ENCODE data around the gene ZNF236. TPM values are rescaled to one million over a fixed set of nuclear protein-coding genes. Genes with fewer than 3 reads are reported as not detected.

Gene ZNF236
- total RNA-seq, 1 donor from 2014 or later: 13.3 TPM

- DNase-seq (ENCODE audit: low read depth) (no peak), FAIRE-seq (no peak)
- H3K9me3 ChIP-seq (ENCODE audit: insufficient read depth, low read depth, low read length): no peaks in the 10 kb centered on the region
- Mint-ChIP-seq H3K4me1 (ENCODE audit: low read depth, unreplicated experiment) (no peaks in the 10 kb centered on the region), H3K36me3 (ENCODE audit: low read depth, unreplicated experiment) (peaks cover 36% of the 10 kb centered on the region), H3K4me3 (ENCODE audit: unreplicated experiment) (no peak overlapping the region), H3K9me3 (ENCODE audit: unreplicated experiment) (no peaks in the 10 kb centered on the region), H3K27me3 (ENCODE audit: low read depth, unreplicated experiment) (no peaks in the 10 kb centered on the region), H3K27ac (ENCODE audit: unreplicated experiment) (no peak overlapping the region)
- no peaks in the 10 kb centered on the region for H4K20me1 ChIP-seq (ENCODE audit: insufficient read depth, low read length)
- no peaks in the 10 kb centered on the region for H3K79me2 ChIP-seq (ENCODE audit: insufficient read depth, low read length)
- no peak overlapping the region for H3K9ac ChIP-seq (ENCODE audit: low read length)
- no peak overlapping the region for H3K4me3 ChIP-seq (ENCODE audit: insufficient read depth, low read depth, low read length)
- no peak overlapping the region for H3K27ac ChIP-seq (ENCODE audit: low read depth, low read length)
- TF ChIP-seq EZH2 (IDR thresholded peaks at IDR 0.05; ENCODE audit: insufficient read depth, low read length): no peak
- TF ChIP-seq, protein P1, sequence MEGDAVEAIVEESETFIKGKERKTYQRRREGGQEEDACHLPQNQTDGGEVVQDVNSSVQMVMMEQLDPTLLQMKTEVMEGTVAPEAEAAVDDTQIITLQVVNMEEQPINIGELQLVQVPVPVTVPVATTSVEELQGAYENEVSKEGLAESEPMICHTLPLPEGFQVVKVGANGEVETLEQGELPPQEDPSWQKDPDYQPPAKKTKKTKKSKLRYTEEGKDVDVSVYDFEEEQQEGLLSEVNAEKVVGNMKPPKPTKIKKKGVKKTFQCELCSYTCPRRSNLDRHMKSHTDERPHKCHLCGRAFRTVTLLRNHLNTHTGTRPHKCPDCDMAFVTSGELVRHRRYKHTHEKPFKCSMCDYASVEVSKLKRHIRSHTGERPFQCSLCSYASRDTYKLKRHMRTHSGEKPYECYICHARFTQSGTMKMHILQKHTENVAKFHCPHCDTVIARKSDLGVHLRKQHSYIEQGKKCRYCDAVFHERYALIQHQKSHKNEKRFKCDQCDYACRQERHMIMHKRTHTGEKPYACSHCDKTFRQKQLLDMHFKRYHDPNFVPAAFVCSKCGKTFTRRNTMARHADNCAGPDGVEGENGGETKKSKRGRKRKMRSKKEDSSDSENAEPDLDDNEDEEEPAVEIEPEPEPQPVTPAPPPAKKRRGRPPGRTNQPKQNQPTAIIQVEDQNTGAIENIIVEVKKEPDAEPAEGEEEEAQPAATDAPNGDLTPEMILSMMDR (IDR thresholded peaks at IDR 0.05; ENCODE audit: insufficient read depth, low read depth, low read length): no peak
- H2AFZ ChIP-seq (ENCODE audit: low read depth, low read length): no peak overlapping the region
- no peaks in the 10 kb centered on the region for H3K27me3 ChIP-seq (ENCODE audit: insufficient read depth, low read length)
- H3K36me3 ChIP-seq (ENCODE audit: insufficient read depth, low read length): peaks cover 11% of the 10 kb centered on the region
- H3K4me1 ChIP-seq (ENCODE audit: insufficient read depth, low read length): no peaks in the 10 kb centered on the region
- H3K4me2 ChIP-seq (ENCODE audit: low read length): no peak overlapping the region
Measured at GRCh38 chr18:76886112-76886511, 63.8 kb downstream of the ZNF236 start.

DNA sequence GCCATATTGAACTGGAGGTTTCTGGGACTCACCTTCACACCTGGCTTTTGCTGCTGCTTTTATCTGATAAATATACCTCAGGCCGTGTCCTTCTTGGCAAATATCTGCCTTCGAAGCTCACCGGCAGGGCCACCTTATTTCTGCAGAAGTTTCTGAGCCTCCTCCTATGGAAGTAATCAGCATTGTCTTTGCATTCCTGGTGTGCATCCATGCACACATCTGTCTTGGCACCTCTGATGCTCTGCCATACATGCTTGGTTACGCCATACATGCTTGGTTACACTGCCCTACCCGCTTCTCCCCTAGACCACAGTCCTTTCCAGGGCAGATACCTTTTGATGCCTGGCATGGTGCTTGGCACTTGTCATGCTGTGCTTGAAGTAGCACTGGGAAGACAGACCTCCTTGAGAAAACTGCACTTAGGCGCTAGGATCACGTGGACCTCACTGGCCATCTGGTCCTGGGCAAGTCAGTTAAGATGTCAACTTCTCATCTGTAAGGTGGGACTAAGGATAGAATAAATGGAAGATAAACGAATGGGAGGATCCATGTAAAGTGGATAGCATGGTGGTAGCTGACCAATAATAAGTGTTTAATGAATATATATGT, 66.8 kb downstream of the ZNF236 start:
- Histone ChIP-seq H2AFZ (ENCODE audit: low read depth, low read length) (no peak overlapping the region), H3K27ac (ENCODE audit: low read depth, low read length) (no peak overlapping the region), H3K36me3 (ENCODE audit: insufficient read depth, low read length) (peaks cover 8% of the 10 kb centered on the region), H4K20me1 (ENCODE audit: insufficient read depth, low read length) (no peaks in the 10 kb centered on the region), H3K27me3 (ENCODE audit: insufficient read depth, low read length) (no peaks in the 10 kb centered on the region), H3K9ac (ENCODE audit: low read length) (no peak overlapping the region), H3K4me2 (ENCODE audit: low read length) (no peak overlapping the region), H3K79me2 (ENCODE audit: insufficient read depth, low read length) (no peaks in the 10 kb centered on the region), H3K4me1 (ENCODE audit: insufficient read depth, low read length) (no peaks in the 10 kb centered on the region), H3K9me3 (ENCODE audit: insufficient read depth, low read depth, low read length) (no peaks in the 10 kb centered on the region), H3K4me3 (ENCODE audit: insufficient read depth, low read depth, low read length) (no peak overlapping the region)
- Mint-ChIP-seq H3K4me1 (ENCODE audit: low read depth, unreplicated experiment) (no peaks in the 10 kb centered on the region), H3K9me3 (ENCODE audit: unreplicated experiment) (no peaks in the 10 kb centered on the region), H3K36me3 (ENCODE audit: low read depth, unreplicated experiment) (peaks cover 32% of the 10 kb centered on the region), H3K27ac (ENCODE audit: unreplicated experiment) (no peak overlapping the region), H3K27me3 (ENCODE audit: low read depth, unreplicated experiment) (no peaks in the 10 kb centered on the region), H3K4me3 (ENCODE audit: unreplicated experiment) (no peak overlapping the region)
- TF ChIP-seq, protein P1 (IDR thresholded peaks at IDR 0.05; ENCODE audit: insufficient read depth, low read depth, low read length): no peak
- no peak for TF ChIP-seq EZH2 (IDR thresholded peaks at IDR 0.05; ENCODE audit: insufficient read depth, low read length)
- DNase-seq (ENCODE audit: low read depth) (no peak), FAIRE-seq (no peak)

- Histone ChIP-seq H3K36me3 (ENCODE audit: insufficient read depth, low read length) (peaks cover 33% of the 10 kb centered on the region), H4K20me1 (ENCODE audit: insufficient read depth, low read length) (no peaks in the 10 kb centered on the region), H3K27ac (ENCODE audit: low read depth, low read length) (no peak overlapping the region), H2AFZ (ENCODE audit: low read depth, low read length) (no peak overlapping the region), H3K4me2 (ENCODE audit: low read length) (no peak overlapping the region), H3K4me1 (ENCODE audit: insufficient read depth, low read length) (no peaks in the 10 kb centered on the region), H3K9ac (ENCODE audit: low read length) (no peak overlapping the region), H3K9me3 (ENCODE audit: insufficient read depth, low read depth, low read length) (peaks cover 4% of the 10 kb centered on the region), H3K27me3 (ENCODE audit: insufficient read depth, low read length) (no peaks in the 10 kb centered on the region), H3K79me2 (ENCODE audit: insufficient read depth, low read length) (no peaks in the 10 kb centered on the region), H3K4me3 (ENCODE audit: insufficient read depth, low read depth, low read length) (no peak overlapping the region)
- Mint-ChIP-seq H3K4me3 (ENCODE audit: unreplicated experiment) (no peak overlapping the region), H3K4me1 (ENCODE audit: low read depth, unreplicated experiment) (no peaks in the 10 kb centered on the region), H3K9me3 (ENCODE audit: unreplicated experiment) (no peaks in the 10 kb centered on the region), H3K36me3 (ENCODE audit: low read depth, unreplicated experiment) (peaks cover 29% of the 10 kb centered on the region), H3K27me3 (ENCODE audit: low read depth, unreplicated experiment) (no peaks in the 10 kb centered on the region), H3K27ac (ENCODE audit: unreplicated experiment) (no peak overlapping the region)
- DNase-seq (ENCODE audit: low read depth) (no peak), FAIRE-seq (no peak)
- TF ChIP-seq EZH2 (IDR thresholded peaks at IDR 0.05; ENCODE audit: insufficient read depth, low read length): no peak
- TF ChIP-seq, protein P1 (IDR thresholded peaks at IDR 0.05; ENCODE audit: insufficient read depth, low read depth, low read length): no peak
Measured at GRCh38 chr18:76892832-76893231, 70.5 kb downstream of the ZNF236 start.
